DMS114 treated with DMSO at 0.1 percent for 48 hours (cell line): ENCODE results near the gene SLC15A2.
"Not testable (repeated sequence)": the region's sequence is repeated elsewhere in the genome, so short reads cannot be mapped to it uniquely, and the experiment has no call there.

ENCODE experiments used
- DNase-seq: peaks from one replicate; lab custom pipeline; 2025; ENCODE audit not compliant: unreplicated experiment; lab: John Stamatoyannopoulos, UW

Gene SLC15A2

GRCh38 chr3:121894301-121894990 lies at the start of gene SLC15A2:
TSS of gene SLC15A2 (plus strand) at chr3:121894401. CDS start at chr3:121894477, 76 bp downstream.
- DNase-seq: no peak

- DNase-seq: no peak
Observed at GRCh38 chr3:121844892-121845291, 49.3 kb upstream of the SLC15A2 start.

- DNase-seq: no peak
Observed at GRCh38 chr3:121852256-121852655, 41.9 kb upstream of the SLC15A2 start.

- no peak for DNase-seq
Observed at GRCh38 chr3:121855555-121855954, 38.6 kb upstream of the SLC15A2 start.

- not testable (repeated sequence) for DNase-seq
Observed at GRCh38 chr3:121857778-121858177, 36.4 kb upstream of the SLC15A2 start.

- not testable (repeated sequence) for DNase-seq
Observed at GRCh38 chr3:121863247-121863646, 31.0 kb upstream of the SLC15A2 start.

GRCh38 chr3:121863801-121864200 lies 30.4 kb upstream of the SLC15A2 start:
- DNase-seq: no peak

GRCh38 chr3:121869736-121870135 lies 24.5 kb upstream of the SLC15A2 start:
- no peak for DNase-seq

- DNase-seq: no peak
Observed at GRCh38 chr3:121870717-121871116, 23.5 kb upstream of the SLC15A2 start.

- DNase-seq: no peak
Observed at GRCh38 chr3:121871430-121871829, 22.8 kb upstream of the SLC15A2 start.

GRCh38 chr3:121878411-121878810 lies 15.8 kb upstream of the SLC15A2 start:
- DNase-seq: no peak

GRCh38 chr3:121883507-121883906 lies 10.7 kb upstream of the SLC15A2 start:
- DNase-seq: no peak

GRCh38 chr3:121885386-121885785 lies 8.8 kb upstream of the SLC15A2 start:
- DNase-seq: no peak

- DNase-seq: no peak
Observed at GRCh38 chr3:121895121-121895520, 920 bp downstream of the SLC15A2 start.

- DNase-seq: no peak
Observed at GRCh38 chr3:121895736-121896135, 1.5 kb downstream of the SLC15A2 start.

GRCh38 chr3:121896823-121897222 lies 2.6 kb downstream of the SLC15A2 start:
- DNase-seq: no peak

- no peak for DNase-seq
Observed at GRCh38 chr3:121897296-121897695, 3.1 kb downstream of the SLC15A2 start.

- DNase-seq: no peak
Observed at GRCh38 chr3:121913305-121913990, 19.2 kb downstream of the SLC15A2 start.

GRCh38 chr3:121914081-121914998 lies 20.1 kb downstream of the SLC15A2 start:
- DNase-seq: no peak

GRCh38 chr3:121916189-121916588 lies 22.0 kb downstream of the SLC15A2 start:
- no peak for DNase-seq

GRCh38 chr3:121918779-121919483 lies 24.7 kb downstream of the SLC15A2 start:
- DNase-seq: no peak
